Activated T-cell treated with anti-CD3 and anti-CD28 coated beads for 48 hours (primary cell): ENCODE measurements around the gene ZNF485.
"Not testable (repeated sequence)": the region's sequence is repeated elsewhere in the genome, so short reads cannot be mapped to it uniquely, and the experiment has no call there.

Experiments used
- DNase-seq: peaks from one replicate; pipeline ENCODE4 v3.0.0-alpha.2; 2020; ENCODE audit warnings: low read depth

Gene ZNF485

DNA sequence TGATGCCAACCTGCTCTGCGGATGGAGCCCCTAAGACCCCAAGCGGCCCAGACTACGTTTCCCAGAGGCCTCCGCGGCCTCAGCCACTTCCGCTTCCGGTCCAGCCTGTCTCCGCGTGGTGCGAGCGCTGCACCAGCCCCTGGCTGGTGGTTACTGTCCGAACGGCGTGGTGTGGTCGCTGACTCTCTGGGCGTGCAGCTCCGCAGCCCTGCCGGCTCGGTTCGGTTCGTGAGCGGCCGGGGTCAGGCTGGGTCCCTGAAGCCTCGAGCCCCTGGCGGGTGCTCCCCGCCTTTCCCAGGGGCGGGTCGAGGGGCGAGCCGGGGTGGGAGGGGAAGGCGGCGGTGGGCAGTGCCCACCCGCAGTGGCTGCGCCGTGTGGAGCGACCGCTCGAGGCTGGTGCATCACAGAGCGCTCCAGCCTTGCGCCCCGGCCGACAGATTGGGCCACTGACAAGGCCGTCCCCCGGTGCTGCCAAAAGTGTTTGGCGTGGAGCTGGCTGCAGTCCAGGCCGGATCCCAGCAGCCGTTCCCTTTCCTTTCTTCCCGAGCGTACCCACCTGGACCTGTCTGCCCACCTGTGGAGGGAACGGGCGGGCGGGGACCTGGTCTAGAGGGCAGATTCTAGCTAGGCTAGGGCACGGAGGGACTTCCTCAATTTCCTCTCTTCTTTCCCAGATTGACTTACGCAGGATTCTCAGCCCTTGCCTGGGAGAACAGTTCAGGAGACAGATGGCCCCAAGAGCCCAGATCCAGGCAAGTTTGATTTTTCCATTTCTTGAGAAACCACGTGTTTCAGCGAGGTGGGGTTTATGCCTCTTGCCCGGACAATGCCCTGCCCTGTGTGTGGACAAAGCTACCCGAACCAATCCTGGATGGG is at the start of gene ZNF485:
Gene ZNF485, plus strand, starts transcription at position 116 of the 876 bp plus-strand sequence. Its CDS starts 613 bp downstream, at position 729.
- DNase-seq: peak; percentile 62

GRCh38 chr10:43557214-43557613 is 49.0 kb upstream of the ZNF485 start:
- DNase-seq: no peak

DNA sequence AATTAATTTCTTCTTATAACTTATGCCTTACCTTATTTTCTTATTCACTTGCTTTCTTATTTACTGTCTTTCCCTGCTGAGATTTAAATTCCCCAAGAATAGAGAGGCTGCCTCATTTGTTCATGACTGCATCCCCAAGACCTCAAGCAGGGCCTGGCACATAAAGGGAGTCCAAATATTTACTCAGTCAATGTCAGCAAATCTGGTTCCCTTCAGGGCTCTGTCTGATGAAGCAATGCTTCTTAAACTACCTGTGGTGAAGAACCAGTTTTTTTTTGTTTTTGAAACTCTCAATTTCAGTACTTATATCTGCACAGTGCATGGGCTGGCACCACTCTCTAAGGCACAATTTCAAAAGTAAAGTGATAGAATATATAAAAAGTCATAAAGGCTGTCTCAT is 36.6 kb upstream of the ZNF485 start:
- DNase-seq: no peak

GRCh38 chr10:43570971-43571370 is 35.3 kb upstream of the ZNF485 start:
- no peak for DNase-seq

DNA sequence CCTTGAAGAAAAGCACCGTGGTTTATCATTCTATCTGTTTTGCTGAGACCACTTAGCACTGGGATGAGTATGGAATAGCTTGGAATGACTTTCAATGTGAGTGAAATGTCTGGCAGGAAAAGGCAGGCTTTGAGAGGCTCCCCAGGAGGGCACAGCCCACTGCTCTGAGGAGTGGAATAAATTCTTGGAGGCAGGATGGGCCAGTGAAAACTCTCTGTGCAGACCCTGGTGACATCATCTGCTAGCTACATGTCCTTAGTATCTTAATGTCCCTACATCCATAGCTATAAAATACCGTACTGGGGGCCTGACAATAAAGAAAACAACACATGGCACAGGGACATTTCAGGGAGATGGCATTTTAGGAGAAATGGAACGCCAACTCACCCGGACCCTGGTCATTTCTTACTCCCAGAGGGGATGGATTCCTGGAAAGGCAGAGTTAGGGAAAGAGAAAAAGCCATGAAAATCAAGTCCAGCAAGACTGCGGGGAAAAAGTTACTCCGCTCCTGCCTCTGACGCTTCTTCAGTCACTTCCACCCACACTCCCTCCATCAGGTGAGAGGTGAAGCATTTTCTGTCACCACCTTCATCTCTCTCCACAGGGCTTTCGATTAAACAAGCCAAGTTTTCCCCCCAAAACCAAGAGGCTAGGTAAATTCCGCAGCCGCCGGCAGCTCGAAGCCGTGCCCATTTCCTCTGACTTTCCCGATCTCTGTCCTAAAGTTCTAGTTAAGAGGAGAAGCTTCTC is 32.8 kb upstream of the ZNF485 start:
- no peak for DNase-seq

- peak; percentile 79 for DNase-seq
Measured at GRCh38 chr10:43574001-43574892, 32.0 kb upstream of the ZNF485 start, which contains the start of gene ZNF239. TSS of gene ZNF239 (minus strand) at chr10:43574616. CDS start at chr10:43558079, 16,537 bp downstream.

- no peak for DNase-seq
Measured at GRCh38 chr10:43574906-43575305, 31.3 kb upstream of the ZNF485 start.

GRCh38 chr10:43576062-43576461 is 30.2 kb upstream of the ZNF485 start:
- no peak for DNase-seq

- no peak for DNase-seq
Measured at GRCh38 chr10:43576580-43576979, 29.7 kb upstream of the ZNF485 start.

DNA sequence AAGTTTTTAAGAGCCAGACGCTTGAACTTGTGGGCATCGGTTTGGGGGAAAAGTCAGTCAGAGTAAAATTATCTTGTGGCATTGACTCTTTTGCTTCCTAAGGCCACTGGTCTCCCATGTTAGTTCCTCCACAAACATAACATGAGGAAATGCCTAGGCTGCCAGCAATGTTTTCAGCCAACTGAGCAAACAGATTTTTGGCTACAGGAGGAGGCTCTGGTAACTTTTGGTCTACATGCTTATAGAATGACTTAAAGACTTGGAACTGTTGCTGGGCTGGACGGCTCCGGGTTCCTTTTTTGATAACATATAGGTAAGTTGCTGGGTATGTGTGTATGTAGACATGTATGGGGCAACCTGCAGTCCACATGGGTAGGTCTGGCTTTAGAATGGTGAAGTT is 22.2 kb upstream of the ZNF485 start:
- no peak for DNase-seq

GRCh38 chr10:43585046-43585445 is 21.2 kb upstream of the ZNF485 start:
- no peak for DNase-seq

DNA sequence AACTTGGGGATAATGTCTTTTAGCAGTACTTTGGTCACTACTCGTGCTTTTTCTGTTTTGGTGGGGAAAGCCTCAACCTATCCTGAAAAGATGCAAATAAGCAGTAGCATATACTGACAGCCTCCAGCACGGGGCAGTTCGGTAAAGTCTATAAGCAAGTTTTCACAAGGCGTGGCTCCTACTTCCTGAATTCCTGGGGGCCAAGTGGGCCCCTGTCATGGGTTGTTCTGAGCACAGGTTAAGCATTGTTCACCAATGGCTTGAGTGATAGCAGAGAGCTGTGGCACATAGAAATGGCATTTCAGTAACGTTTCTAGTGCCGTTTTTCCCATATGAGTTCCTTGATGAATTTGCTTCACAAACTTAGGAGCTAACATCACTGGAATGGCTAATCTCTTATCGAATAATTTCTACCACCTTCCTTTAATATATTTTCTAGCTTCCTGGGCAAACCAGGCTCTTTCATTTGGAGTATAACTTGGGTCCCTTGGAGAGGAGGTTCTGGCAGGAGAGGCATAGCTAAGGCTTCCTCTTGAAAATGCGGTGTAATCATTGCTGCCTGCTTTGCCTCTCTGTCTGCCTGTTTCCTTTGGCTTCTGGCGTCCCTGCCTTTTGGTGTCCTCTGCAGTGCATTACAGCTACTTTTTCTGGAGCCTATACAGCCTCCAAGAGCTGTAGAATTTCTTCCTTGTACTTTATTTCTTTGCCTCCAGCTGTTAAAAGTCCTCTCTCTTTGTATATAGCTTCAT is 20.1 kb upstream of the ZNF485 start:
- DNase-seq: no peak

DNA sequence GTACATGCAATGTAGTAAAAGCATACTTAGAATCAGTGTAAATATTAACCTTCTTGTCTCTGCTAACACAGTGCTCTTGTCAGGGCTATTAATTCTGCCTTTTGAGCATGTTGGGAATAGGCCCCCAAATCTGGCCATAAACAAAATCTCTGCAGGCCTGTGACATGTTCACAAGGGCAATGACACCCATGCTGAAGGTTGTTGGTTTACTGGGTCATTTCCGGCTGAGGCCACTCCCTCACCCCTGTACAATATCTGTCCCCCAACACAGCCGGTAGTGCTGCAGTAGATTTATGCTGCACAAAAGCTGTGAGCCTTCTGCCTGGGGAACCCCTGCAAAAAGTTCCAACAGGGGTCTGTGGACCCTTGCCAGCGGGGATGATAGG is 19.5 kb upstream of the ZNF485 start:
- DNase-seq: not testable (repeated sequence)

- DNase-seq: no peak
Measured at GRCh38 chr10:43591303-43591904, 14.8 kb upstream of the ZNF485 start.

DNA sequence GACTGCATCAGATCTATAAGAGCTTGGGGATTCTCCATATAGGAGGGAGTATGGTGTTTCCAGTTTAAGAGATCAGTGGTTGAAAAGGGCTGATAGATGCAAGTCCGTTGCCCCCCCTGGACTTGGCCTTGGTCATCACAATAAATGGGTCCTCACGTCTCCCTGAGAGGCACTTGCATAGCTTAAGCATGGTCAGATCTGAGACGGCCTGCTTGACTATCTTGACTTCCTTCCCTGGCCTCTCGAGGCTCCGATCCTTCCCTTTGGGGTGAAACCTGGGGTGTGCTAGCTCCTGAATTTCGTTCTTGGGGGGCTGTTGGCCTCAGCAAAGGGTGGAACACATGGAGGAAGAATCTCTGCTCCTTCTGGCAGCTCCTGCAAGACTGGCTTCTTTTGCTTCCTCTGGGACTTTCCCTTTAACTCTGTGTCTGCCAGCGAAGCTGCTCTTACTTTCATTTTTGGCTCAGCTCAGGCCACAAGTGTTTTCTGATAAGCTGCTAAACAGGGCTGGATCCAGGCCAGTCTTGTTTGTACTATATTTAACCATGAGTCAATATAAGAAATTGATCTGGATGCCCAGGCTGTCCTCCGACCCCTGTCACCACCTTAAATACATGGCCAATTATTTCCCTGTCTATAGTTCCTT is 11.2 kb upstream of the ZNF485 start:
- no peak for DNase-seq

DNA sequence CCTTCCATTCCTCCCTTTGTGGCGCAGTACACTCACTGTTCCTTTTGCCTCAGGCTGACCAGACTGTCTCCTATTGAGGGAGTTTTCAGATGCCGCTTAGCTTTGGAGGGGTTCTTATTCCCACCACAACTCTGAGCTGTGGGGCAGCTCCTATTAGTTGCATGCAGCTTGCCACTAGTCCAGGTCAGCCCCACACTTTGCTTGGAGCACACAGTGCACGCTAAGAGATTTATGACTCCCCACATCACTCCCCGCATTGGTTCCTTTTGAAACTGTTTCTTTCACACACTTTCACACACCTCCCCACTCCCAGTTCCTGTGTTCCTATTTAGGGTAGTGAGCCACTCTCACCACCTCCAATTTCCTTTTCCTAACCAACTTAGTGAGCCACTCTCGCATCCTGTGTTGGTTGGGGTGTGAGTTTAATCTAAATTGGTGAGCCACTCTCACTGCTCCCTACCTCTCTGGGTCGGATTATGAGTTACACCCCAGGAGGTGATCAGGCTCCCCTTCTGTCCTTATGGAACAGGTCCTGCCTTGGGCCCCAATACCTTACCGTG is 10.4 kb upstream of the ZNF485 start:
- no peak for DNase-seq

DNA sequence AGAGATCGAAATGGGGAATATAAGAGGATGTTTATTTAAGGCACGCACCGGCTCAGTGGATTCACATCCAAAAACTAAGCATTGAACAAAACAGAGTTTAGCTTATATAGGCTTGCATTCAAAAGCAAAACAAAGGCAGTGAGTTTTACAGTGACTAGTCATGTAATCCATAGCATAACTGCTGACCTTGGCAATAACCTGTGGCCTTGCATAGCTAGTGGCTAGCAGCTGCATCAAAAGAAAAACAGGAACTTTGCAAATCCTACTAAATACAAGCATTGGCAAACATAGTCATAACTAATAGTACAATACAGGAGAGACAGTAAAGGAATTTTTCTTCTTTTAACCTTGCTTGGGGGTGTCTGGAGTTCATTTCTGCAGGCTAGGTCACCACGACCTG is 9.7 kb upstream of the ZNF485 start:
- DNase-seq: no peak

GRCh38 chr10:43598446-43598845 is 7.8 kb upstream of the ZNF485 start:
- DNase-seq: no peak

DNA sequence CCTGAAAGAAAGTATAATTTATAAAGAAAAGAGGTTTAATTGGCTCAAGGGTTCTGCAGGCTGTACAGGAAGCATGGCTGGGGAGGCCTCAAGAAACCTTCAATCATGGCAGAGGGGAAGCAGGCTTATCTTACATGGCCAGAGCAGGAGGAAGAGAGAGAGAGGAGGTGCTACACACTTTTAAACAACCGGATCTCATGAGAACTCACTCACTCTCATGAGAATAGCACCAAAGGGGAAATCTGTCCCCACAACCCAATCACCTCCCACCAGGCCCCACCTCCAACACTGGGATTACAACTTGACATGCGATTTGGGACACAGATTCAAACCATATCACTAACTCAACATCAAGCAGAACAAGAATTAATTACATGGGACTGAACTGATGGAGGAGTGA is 6.9 kb upstream of the ZNF485 start:
- no peak for DNase-seq

- not testable (repeated sequence) for DNase-seq
Measured at GRCh38 chr10:43601576-43601975, 4.7 kb upstream of the ZNF485 start.
